GM21360 (cell line): ENCODE measurements around the gene GATAD2A.
"Not testable (repeated sequence)": the region's sequence is repeated elsewhere in the genome, so short reads cannot be mapped to it uniquely, and the experiment has no call there.

ENCODE experiments used
- ATAC-seq: cut with Tn5 transposase; IDR thresholded peaks from one replicate; pipeline ENCODE4 v1.9.1; 2021; ENCODE audit warnings: mild to moderate bottlenecking, moderate library complexity; ENCODE audit not compliant: unreplicated experiment

The GATAD2A gene

GRCh38 chr19:19404879-19405860 is at the start of gene GATAD2A:
Gene GATAD2A, plus strand, starts transcription at chr19:19405675. Its CDS starts 59,671 bp downstream, at chr19:19465346.
- peak; percentile 72 for ATAC-seq

GRCh38 chr19:19356500-19356899 is 49.0 kb upstream of the GATAD2A start:
- no peak for ATAC-seq

DNA sequence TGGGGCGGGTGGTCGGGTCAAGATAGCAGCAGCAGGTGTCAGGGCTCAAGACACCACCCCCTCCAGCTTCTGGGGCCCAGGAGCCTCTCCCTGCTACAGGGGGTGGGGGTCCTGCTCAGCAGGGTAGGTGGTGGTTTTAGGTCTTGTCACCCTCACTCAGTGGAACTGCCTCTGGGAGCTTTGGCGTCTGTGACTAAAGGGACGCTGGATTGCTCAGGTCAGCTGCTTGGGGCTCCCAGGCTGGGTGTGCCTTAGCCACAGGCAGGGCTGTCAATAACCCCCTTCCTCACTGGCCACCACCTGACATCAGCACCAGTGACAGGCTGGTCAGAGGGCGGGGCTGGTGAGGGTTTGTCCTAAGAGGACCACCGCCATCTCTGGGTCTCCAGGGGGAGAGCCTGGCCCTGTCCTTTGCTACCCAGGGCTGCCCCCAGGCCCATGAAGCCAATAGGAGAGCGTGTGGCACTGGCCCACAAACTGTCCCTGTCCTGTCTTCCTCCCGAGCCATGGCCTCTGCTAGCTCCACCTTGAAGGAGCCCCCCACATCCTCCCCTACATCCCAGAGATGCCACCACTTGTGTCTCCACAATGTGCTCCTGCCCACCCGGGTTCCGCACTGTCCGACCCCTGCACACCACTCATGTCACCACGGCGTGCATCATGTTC is 48.4 kb upstream of the GATAD2A start:
- no peak for ATAC-seq

DNA sequence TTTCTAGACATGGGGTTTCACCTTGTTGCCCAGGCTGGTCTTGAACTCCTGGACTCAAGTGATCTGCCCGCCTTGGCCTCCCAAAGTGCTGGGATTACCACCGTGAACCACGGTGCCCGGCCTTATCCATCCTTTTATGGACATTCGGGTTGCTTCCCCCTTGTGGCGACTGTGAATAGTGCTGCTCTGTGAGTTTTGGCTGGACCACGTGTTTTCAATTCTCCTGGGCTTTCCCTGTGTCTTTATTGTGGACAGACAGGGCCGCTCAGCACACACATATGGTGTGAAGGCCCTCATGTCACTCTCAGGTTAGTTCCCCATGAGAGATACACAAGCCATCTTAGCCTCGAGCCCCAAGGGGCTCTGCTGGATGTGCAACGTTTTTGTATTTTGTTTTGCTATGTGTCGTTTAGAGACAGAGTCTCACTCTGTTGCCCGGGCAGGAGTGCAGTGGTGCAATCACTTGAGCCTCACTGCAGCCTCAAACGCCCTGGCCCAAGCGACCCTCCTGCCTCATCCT is 44.3 kb upstream of the GATAD2A start:
- peak; percentile 53 for ATAC-seq

- no peak for ATAC-seq
Measured at GRCh38 chr19:19362075-19362474, 43.4 kb upstream of the GATAD2A start.

- peak; percentile 69 for ATAC-seq
Measured at GRCh38 chr19:19366434-19367396, 38.8 kb upstream of the GATAD2A start.

GRCh38 chr19:19368087-19368486 is 37.4 kb upstream of the GATAD2A start:
- no peak for ATAC-seq

DNA sequence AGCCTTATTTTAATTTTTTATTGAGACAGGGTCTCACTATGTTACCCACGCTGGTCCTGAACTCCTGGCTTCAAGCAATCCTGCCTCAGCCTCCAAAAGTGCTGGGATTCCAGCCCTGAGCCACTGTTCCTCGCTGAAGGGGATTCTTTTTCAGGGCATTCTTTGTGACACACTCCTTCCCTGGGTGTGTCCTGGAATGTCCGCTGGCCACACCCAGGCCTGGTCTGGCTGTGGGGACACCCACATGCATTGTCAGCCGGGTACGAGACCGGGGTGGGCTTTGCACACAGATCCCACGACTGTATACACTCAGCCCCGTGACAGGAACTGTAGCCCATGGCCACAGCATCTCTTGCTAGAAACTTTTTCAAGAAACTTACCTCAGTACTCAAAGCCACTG is 34.4 kb upstream of the GATAD2A start:
- ATAC-seq, result no peak

- ATAC-seq, result peak; percentile 79
Measured at GRCh38 chr19:19372656-19373416, 32.6 kb upstream of the GATAD2A start.

- no peak for ATAC-seq
Measured at GRCh38 chr19:19379527-19379926, 25.9 kb upstream of the GATAD2A start.

- not testable (repeated sequence) for ATAC-seq
Measured at GRCh38 chr19:19380316-19380715, 25.2 kb upstream of the GATAD2A start.

DNA sequence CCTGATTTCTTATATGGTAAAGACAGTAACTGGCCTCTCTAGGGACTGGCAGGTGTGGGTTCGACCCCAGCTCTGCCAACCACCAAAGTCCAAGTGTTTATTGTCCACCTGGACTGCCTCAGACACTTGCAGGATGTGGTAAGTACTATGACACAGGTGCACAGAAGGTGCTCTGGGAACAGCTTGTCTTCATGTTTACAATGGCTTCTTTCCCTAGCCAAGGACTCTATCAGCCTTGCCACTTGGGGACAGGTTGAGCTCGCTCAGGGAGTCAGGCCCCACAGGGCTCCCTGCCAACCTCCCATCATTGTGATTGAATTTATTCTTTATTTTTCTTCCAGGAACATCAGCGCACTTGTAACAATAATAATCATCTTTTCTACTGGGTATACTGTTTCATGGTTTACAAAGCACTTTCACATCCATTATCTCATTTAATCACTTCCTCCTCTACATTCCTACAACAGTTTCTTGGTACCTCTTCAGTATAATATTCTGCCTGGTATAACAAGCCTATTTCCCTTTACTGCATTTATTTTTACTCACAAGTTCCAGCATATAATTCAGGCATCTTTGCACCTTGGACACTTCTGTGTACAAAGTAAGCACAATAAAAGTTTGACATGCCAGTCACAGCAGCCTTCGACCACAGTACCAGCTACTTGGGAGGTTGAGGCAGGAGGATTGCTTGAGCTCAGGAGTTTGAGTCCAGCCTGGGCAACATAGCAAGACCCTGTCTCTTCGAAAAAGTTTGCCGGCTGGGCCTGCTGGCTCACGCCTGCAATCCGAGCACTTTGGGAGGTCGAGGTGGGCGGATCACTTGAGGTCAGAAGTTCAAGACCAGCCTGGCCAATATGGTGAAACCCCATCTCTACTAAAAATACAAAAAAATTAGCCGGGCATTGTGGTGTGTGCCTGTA is 24.2 kb upstream of the GATAD2A start:
- ATAC-seq, result no peak

GRCh38 chr19:19382118-19382517 is 23.4 kb upstream of the GATAD2A start:
- no peak for ATAC-seq

DNA sequence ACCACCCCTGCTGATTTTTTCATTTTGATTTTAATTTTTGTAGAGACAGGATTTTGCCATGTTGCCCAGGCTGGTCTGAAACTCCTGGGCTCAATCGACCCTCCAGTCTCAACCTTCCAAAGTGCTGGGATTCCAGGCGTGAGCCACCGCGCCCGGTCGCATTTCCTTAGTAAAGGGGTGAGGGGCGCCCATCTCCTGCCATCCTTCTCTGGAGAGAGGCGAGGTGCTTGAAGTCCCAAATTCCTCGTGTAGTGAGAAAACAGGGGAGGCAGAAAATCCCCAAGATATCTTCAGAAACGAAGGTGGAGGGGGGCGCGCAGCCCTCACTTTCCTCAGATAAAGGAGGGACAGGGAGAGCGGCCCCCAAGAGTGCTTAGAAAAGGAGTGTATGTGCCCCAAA is 21.0 kb upstream of the GATAD2A start:
- ATAC-seq, result no peak

DNA sequence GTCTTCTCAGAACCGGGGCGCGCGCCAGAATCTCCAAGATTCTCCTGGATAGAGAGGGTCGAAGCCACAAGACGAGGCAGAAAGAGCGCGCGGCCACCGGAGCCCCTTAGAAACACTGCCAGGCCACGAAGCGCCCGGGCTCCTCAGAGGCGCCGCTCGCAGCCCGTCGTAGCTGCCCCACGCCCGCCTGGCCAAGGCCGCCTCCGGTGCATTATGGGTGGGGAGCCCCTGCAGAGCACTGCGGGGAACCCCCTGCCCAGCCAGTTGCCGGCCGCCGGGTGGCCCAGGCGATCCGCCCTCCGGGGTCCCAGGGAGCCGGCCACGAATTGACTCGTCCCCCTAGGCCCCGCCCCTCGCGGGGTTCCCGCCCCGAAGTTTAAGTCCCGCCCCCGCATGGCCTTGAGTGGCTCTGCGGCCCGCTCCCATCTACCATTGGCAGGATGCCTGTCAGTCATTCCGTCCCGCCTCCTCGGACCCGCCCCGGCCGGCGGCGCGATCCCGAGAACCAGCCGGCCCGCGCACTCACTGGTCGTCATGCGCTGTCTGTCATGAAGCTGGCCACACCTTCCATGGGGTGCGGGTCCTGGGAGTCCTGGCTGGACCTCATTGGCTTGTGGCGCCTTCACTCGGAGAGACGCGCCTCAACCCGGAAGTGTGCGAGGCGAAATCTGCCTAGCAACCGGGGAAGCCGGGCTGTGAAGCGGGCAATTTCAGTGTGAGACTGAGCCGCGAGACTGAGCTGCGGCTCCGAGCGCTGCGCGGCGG is 20.2 kb upstream of the GATAD2A start:
- ATAC-seq, result peak; percentile 86

GRCh38 chr19:19385896-19386869 is 19.3 kb upstream of the GATAD2A start:
- ATAC-seq, result no peak

DNA sequence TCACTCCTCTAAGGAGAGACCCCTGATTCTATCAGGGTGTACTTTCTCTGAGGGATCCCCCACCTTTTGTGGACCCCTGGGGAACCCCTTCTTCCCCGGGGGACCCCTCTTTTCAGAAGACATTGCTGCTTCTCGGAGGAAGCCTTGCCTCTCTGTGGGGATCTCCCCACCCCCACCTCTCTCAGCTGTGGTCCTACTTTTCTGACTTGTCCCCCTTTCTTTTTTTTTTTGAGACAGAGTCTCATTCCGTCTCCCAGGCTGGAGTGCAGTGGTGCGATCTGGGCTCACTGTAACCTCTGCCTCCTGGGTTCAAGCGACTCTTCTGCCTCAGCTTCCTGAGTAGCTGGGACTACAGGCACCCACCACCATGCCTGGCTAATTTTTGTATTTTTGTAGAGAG is 18.4 kb upstream of the GATAD2A start:
- no peak for ATAC-seq
